SW 1271 (cell line): Measurements from ENCODE around the gene INTS4.
A peak's percentile ranks its signal among the peaks of the same experiment; 100 is the strongest.
"Not testable (repeated sequence)": the region's sequence is repeated elsewhere in the genome, so short reads cannot be mapped to it uniquely, and the experiment has no call there.

ENCODE experiments used
- DNase-seq, 2 experiments: peaks; one replicate each; lab custom pipeline; 2025; lab: John Stamatoyannopoulos, UW

The INTS4 gene

DNA sequence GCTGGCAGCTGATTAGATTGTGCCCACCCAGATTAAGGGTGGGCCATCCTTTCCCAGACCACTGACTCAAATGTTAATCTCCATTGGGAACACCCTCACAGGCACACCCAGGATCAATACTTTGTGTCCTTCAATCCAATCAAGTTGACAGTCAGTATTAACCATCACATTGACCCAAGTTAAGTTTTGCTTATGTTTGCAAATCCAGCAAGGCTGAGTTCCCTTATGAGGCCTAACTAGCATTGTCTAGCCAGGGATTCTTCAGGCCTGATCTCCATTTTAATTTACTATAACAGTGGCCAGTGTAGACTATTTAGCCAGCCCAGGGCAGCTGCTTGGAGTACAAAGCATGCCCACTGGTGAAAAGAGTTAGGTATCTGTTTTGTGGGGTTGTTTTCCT, 30.9 kb upstream of the INTS4 start:
- DNase-seq: no peak

DNA sequence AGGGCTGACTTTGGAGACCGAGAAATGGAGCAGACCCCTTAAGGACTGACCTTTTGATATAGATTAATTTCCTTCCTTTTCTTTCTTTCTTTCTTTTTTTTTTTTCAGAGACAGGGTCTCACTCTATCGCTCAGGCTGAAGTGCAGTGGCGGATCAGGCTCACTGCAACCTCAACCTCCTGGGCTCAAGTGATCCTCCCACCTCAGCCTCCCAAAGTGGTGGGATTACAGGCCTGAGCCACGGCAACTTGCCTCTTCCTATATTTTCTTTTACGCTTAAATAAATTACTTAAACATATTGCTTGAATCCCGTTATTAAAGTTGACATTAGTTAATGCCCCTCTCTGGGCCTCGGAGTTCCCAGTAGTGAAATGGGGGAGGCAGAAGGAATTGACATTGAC, 29.0 kb upstream of the INTS4 start:
- no peak for DNase-seq

DNA sequence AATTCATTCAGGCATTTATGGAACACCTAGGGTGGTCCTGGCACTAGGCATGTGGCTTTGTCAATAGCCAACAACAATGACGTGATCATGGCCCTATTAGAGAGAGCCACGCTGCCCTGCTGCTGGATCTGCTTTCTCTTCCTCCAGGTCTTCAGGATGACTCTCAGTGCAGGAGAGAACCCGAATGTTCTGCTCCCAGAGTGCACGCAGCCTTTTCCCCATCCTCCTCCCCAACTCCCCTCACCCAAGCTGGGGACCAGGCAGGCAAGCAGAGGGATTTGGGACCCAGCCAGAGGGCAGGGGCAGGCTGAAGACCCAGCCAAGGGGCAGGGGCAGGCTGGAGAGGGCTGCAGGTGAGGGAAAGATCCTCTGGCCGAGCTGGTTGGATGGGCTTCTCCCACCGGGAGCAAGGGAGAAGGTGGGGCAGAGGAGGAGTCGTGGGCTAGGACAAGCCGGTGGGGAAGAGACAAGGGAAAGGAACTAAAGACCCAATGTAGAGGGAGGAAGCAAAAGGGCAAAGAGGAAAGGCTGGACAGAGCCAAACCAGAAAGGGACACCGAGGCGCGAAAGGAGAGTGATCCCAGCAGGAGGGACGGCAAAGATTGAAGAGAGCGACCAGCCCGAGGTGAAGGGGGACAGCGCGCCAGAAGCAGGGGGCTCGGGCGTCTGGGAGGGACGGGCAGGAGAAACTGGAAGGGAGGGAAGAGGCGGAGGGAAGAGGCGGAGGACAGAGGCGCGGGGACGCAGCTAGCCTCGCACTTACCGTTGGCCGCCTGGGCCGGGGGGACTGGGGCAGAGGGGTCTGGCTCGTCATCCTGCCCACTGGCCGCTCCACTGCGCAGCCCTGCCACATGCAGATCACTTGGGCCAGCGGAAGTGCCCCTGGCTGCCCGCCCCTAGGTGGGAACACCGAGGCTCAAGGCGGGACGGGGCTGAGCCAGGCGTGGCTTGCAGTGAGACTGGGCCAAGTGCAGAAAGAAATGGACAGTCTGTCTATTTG, 28.2 kb upstream of the INTS4 start, which contains the start of gene KCTD14:
Gene KCTD14 (minus strand): TSS at position 880 of the 1,000 bp plus-strand sequence. CDS start 27 bp downstream, at position 853.
- peak; percentile 7 to 58 for DNase-seq

DNA sequence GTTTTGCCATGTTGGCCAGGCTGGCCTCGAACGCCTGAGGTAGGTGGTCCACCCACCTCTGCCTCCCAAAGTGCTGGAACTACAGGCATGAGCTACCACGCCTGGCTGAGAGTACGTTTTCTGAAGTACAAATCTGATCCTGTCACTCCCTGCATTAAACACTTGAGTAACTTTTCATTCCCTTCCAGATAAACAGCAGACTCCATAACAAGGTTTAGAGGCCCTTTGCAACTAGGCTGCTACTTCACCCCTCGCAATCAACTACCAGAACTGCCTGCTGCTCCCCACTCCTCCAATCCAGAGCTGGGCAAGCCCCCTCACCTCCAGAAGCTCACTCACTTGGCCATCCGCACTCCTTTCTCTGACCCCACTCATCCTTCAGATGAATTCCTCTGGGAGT, 27.1 kb upstream of the INTS4 start:
- no peak for DNase-seq

DNA sequence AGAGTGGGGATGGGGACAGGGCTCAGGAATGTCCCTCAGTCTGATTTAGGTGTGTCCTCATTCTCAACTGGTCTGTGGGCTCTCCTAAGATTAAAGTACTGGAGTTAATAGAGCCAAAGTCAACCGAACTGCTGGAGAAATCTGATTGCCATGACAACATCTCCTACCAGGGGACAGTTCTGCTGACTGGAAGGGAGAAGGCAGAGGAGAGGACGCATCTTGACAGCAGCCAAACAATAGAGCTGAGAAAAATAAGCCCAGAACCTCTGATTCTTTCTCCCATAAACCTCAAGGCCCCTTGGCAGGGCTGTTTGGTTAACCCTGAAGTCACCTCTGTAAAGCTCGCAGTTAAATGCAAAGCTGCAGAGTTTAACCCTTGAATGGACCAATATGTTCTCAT, 25.8 kb upstream of the INTS4 start:
- DNase-seq: no peak

DNA sequence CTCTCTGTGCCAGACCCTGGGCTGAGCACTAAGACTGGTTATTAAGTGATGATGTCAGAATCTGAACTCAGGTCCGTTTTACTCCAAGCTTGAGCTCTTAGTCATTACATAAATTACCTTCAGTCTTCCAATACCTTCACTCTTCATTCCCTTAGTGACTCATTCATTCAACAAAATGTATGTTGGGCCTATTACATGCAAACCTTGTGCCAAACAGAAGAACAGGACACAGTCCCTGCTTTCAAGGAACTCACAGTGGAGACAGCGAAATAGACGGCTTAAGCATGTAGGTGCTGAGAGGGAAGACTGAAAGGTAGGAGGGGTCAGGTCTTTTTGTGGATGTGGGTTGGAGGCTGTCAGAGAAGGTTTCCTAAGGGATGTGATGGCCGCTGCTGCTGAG, 25.3 kb upstream of the INTS4 start:
- no peak for DNase-seq

DNA sequence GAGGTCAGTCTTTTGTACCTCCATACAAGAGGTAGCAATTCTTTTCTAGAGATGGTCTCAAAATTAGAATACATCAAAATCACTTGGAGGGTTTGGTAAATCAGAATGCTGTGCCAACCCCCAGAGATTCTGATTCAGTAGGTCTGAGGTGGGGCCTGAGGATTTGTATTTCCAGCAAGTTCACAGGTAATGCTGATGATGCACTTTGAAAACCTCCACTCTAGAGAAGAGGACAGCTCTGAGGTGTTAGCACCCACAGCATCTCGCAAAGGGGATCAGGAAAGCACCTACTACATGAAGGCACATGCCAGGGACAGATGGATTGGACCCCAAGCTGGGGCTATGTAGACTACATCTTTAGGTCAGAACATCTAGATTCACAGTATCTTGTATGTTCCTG, 21.4 kb upstream of the INTS4 start:
- DNase-seq: no peak

DNA sequence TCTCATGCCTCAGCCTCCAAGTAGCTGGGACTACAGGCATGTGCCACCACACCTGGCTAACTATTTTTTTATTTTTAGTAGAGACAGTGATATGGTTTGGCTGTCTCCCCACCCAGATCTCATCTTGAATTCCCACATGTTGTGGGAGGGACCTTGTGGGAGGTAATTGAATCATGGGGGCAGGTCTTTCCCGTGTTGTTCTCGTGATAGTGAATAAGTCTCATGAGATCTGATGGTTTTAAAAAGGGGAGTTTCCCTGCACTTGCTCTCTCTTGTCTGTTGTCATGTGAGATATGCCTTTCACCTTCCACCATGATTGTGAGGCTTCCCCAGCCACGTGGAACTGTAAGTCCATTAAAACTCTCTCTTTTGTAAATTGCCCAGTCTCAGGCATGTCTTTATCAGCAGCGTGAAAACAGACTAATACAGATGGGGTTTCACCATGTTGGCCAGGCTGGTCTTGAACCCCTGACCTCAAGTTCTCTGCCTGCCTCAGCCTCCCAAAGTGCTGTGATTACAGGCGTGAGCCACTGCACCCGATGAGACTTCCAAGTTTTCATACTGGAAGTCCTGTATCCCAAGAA, 20.6 kb upstream of the INTS4 start:
- not testable (repeated sequence) for DNase-seq

DNA sequence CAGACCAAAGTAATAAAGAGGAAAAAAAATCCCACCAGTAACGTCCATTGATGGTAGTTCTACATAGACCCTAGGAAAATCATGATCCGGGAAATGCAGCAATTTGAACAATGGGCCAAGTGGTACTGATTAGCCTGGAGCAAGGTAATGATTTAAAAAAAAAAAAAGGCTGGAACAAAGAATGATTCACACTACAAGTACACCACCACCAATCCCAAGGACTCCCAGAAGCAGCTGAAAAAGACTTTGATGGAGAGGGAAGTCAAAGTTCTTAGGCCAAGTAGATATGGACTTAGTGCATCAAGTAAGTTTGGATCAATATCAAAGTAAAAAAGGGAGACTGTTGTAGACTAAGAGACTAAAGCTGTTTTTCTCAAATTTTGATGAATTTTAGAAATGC, 16.8 kb upstream of the INTS4 start:
- no peak for DNase-seq

DNA sequence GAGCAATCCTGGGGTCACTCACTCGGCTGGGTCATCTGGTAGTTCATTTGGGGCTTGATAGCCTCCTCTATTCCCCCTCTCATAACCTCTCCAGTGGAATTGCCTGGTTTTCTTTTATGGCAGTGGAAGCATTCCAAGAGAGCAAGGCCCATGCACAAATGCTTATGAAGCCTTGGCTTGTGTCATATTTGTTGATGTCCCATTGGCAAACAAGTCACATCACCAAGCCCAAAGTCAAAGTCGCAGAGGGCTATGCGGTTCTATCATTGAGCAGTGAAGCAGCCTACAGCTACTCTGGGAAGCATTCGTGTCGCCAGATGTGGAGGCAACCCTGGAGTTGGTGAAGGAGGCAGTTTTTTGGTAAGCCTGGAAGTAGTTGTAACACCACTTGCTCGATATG, 16.3 kb upstream of the INTS4 start:
- DNase-seq: no peak

DNA sequence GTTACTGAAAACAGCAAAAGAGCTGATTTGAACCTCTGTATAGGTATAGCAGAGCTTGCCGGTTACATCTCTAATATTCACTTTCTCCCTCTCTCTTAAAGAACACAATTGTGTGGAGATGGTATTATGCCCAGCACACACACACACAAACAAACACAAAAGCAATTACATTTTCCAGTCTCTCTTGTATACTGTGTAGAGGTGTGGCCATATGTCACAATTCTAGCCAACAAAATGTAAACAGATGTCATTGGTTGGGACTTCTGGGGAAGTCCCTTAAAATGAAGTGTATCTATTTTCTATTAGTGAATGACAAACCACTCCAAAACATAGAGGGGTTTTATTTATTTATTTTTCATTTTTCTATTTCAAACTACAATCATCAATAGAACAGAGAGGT, 15.8 kb upstream of the INTS4 start:
- DNase-seq: no peak

DNA sequence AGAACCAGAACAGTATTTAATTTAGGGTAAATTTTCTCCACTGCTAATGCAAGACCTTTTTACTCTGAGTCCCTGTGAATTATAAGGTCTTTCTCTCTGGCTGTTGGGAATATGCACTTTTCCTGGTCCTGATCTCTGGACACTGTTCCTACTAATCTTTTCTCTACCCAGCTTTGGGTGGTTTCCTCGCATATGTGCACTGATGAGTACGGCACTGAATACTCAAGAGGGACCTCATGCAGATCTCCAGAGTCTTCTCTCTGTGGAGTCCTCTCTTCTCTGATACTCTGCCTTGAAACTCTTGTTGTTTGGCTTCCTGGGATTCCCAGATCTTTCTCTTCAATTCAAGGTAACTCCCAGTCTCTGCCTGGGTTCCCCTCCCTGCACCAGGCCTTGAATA, 14.6 kb upstream of the INTS4 start:
- no peak for DNase-seq

DNA sequence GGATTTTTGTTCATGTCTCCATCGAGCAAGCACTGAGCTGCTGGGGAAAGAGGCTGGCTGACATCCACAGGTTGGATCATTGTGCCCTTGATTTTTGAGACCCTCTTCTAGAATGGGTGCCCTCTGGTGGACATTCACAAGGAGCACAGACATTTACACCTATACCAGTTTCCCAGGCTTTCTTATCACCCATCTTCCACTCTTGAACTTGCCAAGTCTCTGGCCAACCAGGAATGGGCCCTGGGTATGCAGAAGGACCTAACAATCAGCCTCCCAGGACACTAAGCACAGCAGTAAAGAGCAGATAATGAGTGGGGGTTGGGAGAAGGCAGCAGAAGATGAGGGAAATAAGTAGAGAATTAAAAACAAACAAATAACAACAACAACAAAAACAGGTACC, 5.7 kb upstream of the INTS4 start:
- DNase-seq: peak; percentile 26 to 83

DNA sequence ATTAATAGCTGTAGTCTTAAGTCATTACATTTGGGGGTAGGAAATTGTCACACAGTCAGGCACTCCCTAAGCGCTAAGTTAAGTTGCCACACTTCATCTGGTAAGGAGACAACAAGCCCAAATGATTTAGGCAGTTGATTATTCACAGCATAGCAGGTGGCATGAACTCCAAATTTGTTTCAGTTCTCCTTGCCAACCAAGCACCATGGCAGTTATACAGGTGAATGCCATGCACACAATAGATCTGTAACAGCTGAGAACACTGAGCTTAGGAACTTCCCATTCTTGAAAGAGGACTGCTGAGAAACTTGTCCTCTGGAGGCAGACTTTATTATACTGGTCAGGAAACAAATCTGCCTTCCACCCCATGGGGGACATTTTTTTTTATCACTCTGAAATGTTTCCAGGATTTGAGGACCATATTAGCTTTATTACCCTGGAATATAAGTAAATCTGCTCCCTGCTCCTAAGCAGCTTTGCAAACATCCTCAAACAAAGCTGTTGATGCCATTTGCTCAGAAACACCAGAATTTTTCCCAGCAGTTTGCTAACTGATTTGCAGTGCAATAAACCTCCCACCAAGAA, 5.1 kb upstream of the INTS4 start:
- no peak for DNase-seq

DNA sequence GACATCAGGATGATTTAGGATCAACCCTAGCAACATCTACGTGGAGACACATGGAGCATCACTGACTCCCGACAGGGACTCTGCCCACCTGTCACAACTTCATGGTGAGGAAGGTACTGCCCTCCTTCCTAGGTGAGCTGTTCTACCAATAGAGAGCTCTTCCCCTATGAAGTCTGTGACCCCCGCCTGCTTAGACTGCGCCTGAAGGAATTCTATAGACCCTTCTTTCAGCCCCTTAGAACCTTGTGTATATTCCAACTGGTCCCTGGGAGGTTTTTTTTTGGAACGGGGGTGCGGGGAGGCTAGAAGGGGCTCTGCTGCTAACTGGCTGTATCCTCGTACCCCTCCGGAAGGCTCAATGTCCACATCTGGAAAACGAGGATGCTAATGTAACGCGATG, 566 bp downstream of the INTS4 start:
- DNase-seq: no peak

DNA sequence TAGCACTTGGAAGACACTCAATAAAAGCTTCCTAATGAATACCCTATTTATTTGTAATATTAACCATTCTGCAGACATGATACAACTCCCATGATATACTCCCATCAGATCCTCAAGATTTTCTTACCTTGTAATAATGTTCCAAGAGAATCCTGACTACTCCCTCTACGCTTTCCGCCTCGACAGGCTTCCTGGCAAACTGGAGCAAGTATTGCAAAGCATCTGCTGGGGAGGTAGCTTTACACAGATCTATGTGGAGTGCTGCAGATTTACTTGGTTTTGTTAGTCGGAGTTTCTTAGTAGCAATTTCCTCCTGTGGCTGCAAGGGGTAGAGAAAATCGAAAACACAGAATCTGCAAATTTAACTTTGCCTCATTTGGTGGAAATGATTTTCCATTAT, 3.5 kb downstream of the INTS4 start:
- no peak for DNase-seq

DNA sequence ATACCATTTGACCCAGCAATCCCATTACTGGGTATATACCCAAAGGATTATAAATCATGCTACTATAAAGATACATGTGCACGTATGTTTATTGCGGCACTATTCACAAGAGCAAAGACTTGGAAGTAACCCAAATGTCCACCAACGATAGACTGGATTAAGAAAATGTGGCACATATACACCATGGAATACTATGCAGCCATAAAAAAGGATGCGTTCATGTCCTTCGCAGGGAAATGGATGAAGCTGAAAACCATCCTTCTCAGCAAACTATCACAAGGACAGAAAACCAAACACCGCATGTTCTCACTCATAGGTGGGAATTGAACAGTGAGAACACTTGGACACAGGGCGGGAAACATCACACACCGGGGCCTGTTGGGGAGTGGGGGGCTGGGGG, 8.0 kb downstream of the INTS4 start:
- DNase-seq: not testable (repeated sequence)

DNA sequence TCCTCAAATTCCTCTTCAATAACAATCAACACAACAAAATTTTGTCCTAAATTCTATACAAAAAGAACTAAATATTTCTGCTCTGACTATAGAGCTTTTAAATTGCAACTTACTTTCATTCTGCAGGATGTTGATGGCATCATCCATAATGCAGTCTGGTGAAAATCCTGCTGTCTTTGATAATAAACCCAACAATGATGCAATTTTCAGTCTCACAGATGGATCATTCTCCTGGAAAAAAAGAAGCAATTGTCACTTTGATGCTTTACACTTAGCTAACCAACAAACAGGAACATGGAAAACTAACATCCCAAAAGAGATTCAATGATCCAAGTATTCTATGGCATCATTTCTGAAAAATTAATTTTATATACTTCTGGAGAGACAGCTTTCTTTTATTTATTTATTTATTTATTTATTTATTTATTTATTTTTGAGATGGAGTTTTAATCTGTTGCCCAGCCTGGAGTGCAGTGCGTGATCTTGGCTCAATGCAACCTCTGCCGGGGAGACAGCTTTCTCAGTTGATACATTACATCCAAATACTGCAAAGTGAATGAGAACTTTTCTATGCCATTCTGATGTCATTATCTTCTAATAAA, 13.0 kb downstream of the INTS4 start:
- DNase-seq: no peak

DNA sequence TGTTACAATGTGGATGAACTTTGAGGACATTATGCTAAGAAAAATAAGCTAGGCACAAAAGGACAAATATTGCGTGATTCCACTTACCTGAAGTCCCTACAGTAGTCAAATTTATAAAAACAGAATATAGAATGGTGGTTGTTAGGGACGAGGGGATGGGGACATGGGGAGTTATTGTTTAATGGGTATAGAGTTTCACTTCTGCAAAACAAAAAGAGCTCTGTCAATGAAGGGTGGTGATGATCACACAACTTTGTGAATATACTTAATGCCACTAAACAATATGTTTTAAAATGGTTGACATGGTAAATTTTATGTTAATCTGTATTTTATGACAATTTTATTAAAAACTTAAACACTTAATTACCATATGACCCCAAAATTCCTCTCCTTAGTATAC, 26.1 kb downstream of the INTS4 start:
- no peak for DNase-seq

DNA sequence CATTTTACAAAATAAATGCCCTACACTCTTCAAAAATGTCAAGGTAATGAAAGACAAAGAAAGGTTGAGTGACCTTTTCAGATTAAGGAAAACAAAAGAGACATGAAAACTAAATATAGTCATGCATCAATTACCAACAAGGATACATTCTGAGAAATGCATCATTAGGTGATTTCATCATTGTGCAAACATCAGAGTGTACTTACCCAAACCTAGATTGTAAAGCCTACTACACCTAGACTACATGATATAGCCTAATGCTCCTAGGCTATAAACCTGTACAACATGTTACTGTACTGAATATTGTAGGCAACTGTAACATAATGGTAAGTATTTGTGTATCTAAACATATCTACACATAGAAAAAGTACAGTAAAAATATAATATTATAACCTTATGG, 26.7 kb downstream of the INTS4 start:
- no peak for DNase-seq

DNA sequence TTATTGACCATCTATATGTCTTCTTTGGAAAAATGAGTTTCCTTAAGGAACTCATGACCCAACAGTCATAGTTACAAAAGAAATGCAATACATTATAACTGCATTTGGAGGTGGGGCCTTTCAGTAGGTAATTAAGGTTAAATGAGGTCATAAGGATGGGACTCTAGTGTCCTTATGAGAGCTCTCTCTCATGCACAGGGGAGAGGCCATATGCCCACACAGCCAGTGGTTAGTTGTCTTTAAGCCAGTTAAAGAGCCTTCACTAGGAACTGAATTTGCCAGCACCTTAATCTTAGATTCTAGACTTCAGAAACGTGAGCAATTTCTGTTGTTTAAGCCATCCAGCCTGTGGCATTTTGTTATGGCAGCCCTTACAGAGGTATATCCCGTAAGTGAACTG, 27.3 kb downstream of the INTS4 start:
- no peak for DNase-seq

DNA sequence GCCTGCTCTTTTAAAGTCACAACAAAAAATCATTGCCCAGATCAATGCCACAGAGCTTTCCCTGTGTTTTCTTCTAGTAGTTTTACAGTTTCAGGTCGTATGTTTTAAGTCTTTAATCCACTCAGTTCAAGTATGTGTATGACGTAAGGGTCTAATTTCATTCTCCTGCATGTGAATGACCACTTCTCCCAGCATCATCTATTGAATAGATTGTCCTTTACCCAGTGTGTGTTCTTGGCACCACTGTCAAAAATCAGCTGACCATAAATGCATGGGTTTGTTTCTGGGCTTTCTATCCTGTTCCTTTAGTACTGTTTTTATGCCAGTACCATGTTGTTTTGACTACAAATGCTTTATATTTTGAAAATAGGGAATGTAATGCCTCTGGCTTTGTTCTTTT, 28.1 kb downstream of the INTS4 start:
- DNase-seq: no peak

DNA sequence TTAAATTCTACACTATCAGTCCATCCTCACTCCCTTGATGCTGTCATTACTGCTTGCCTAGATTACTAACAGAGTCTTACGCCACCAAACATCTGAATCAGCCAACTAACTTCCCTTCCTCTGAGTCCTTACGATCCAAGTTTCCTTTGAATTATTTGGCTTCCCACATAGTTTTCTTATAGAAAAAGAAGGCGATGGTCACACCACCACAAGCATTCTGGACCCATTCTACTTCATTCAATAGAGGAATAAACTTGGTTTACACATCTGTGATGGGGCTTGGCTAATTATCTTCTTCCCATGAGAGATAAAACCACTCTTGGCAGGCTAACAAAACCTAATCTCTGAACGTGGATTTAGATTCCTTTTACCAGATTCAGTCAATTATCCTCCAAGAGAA, 35.0 kb downstream of the INTS4 start:
- no peak for DNase-seq
